ENCODE data around the gene RIMBP2.

Gene RIMBP2

GRCh38 chr12:130424858-130425697 is 291.0 kb downstream of the RIMBP2 start:
- POLR2A ChIA-PET, result no interaction called here

GRCh38 chr12:130423991-130424857 is 291.9 kb downstream of the RIMBP2 start:
- POLR2A ChIA-PET, result no interaction called here
- Histone ChIP-seq H3K27ac (ENCODE audit: extremely low read depth, low read depth, low read length) (no peak overlapping the region), H3K4me1 (ENCODE audit: control insufficient read depth, insufficient read depth, low read length) (no peaks in the 10 kb centered on the region), H3K9me3 (ENCODE audit: control insufficient read depth, insufficient read depth, low read depth, low read length) (no peaks in the 10 kb centered on the region), H3K4me3 (ENCODE audit: low read depth, low read length) (no peak overlapping the region), H3K36me3 (ENCODE audit: control insufficient read depth in 2 of 2, insufficient read depth in 1 of 2, low read length in 2 of 2) (no peaks in the 10 kb centered on the region)
- TF ChIP-seq ZNF239 (tag by site-specific recombination; IDR thresholded peaks at IDR 0.05) (no peak), PRDM6 (tag by site-specific recombination; IDR thresholded peaks at IDR 0.05) (no peak), ZNF596 (tag by site-specific recombination; IDR thresholded peaks at IDR 0.05) (no peak), YY1 (tag by site-specific recombination; IDR thresholded peaks at IDR 0.05) (no peak), ZNF473 (tag by site-specific recombination; IDR thresholded peaks at IDR 0.05) (no peak), ZSCAN23 (tag by site-specific recombination; IDR thresholded peaks at IDR 0.05) (no peak), TRIM28 (IDR thresholded peaks at IDR 0.05; ENCODE audit: borderline replicate concordance, low read length) (no peak), ZNF610 (tag by site-specific recombination; IDR thresholded peaks at IDR 0.05; ENCODE audit: borderline replicate concordance) (no peak), ZNF623 (tag by site-specific recombination; IDR thresholded peaks at IDR 0.05) (no peak), PATZ1 (tag by site-specific recombination; IDR thresholded peaks at IDR 0.05) (no peak), SCRT2 (tag by site-specific recombination; IDR thresholded peaks at IDR 0.05) (no peak)
- CTCF ChIA-PET, result no interaction called here

More at GRCh38 chr12:130424858-130425697, 291.0 kb downstream of the RIMBP2 start:
- CTCF ChIA-PET, result no interaction called here
- Histone ChIP-seq H3K27ac (ENCODE audit: extremely low read depth, low read depth, low read length) (no peak overlapping the region), H3K4me1 (ENCODE audit: control insufficient read depth, insufficient read depth, low read length) (no peaks in the 10 kb centered on the region), H3K9me3 (ENCODE audit: control insufficient read depth, insufficient read depth, low read depth, low read length) (no peaks in the 10 kb centered on the region), H3K4me3 (ENCODE audit: low read depth, low read length) (no peak overlapping the region), H3K36me3 (ENCODE audit: control insufficient read depth in 2 of 2, insufficient read depth in 1 of 2, low read length in 2 of 2) (no peaks in the 10 kb centered on the region)
- no peak for TF ChIP-seq SP3 (tag by site-specific recombination; IDR thresholded peaks at IDR 0.05)

GRCh38 chr12:130423136-130423535 is 293.0 kb downstream of the RIMBP2 start:
- Histone ChIP-seq H3K27ac (ENCODE audit: extremely low read depth, low read depth, low read length) (no peak overlapping the region), H3K4me3 (ENCODE audit: low read depth, low read length) (no peak overlapping the region), H3K36me3 (ENCODE audit: control insufficient read depth in 2 of 2, insufficient read depth in 1 of 2, low read length in 2 of 2) (no peaks in the 10 kb centered on the region), H3K4me1 (ENCODE audit: control insufficient read depth, insufficient read depth, low read length) (no peaks in the 10 kb centered on the region), H3K9me3 (ENCODE audit: control insufficient read depth, insufficient read depth, low read depth, low read length) (no peaks in the 10 kb centered on the region)
- POLR2A ChIA-PET, result no interaction called here
- CTCF ChIA-PET, result no interaction called here
- TF ChIP-seq ZNF747 (tag by site-specific recombination; IDR thresholded peaks at IDR 0.05) (no peak), ZNF76 (tag by site-specific recombination; IDR thresholded peaks at IDR 0.05; ENCODE audit: borderline replicate concordance, low read depth) (no peak), ZNF530 (tag by site-specific recombination; IDR thresholded peaks at IDR 0.05; ENCODE audit: low read depth) (no peak), ZNF175 (tag by site-specific recombination; IDR thresholded peaks at IDR 0.05) (no peak), ZNF221 (tag by site-specific recombination; IDR thresholded peaks at IDR 0.05; ENCODE audit: borderline replicate concordance) (no peak), SCRT1 (tag by site-specific recombination; IDR thresholded peaks at IDR 0.05; ENCODE audit: borderline replicate concordance) (no peak), ZNF211 (tag by site-specific recombination; IDR thresholded peaks at IDR 0.05; ENCODE audit: low read depth) (no peak), ELK4 (IDR thresholded peaks at IDR 0.05; ENCODE audit: borderline replicate concordance, low read depth, low read length) (no peak), ZNF555 (tag by site-specific recombination; conservative IDR thresholded peaks at IDR 0.05) (no peak), AEBP2 (tag by site-specific recombination; IDR thresholded peaks at IDR 0.05; ENCODE audit: borderline replicate concordance) (no peak), SALL2 (tag by site-specific recombination; IDR thresholded peaks at IDR 0.05; ENCODE audit: borderline replicate concordance) (no peak), ZBTB20 (tag by site-specific recombination; IDR thresholded peaks at IDR 0.05) (no peak)

All from HEK293 (cell line).